ENCODE measurements around the gene DCPS. TPM values are rescaled to one million over a fixed set of nuclear protein-coding genes. Genes with fewer than 3 reads are reported as not detected.

DCPS gene
- total RNA-seq, 1 donor from 2014 or later, result 38.8 TPM

Other genes with a start within 250 kb of the DCPS start
- 2.6 and 4.5 TPM in 2 replicates for gene CDON, start 241.2 kb upstream of the DCPS start, total RNA-seq
- gene RPUSD4, start 92.4 kb upstream of the DCPS start, total RNA-seq, result 34.9 and 36.3 TPM in 2 replicates
- 11.8 and 12.1 TPM in 2 replicates for gene FAM118B, start 92.3 kb upstream of the DCPS start, total RNA-seq
- gene SRPRA, start 35.2 kb upstream of the DCPS start, total RNA-seq, result 150 and 157 TPM in 2 replicates
- 43.1 and 48.2 TPM in 2 replicates for gene FOXRED1, start 34.9 kb upstream of the DCPS start, total RNA-seq
- 14.8 and 17.6 TPM in 2 replicates for gene TIRAP, start 21.0 kb upstream of the DCPS start, total RNA-seq
- 8.4 and 9.0 TPM in 2 replicates for gene ST3GAL4, start 51.6 kb downstream of the DCPS start, total RNA-seq

All from T-helper 2 cell treated with Interferon-gamma antibody and Interleukin-4, amounts not matched to agents 100 ng/mL and 5 ng/mL, for 36 hours (primary cell).